ENCODE data around the gene RPP40. TPM values are rescaled to one million over a fixed set of nuclear protein-coding genes. Genes with fewer than 3 reads are reported as not detected.

Gene RPP40
- total and polyA plus RNA-seq, 2 of the 13 experiments (the other 11 are each of a cell fraction or from before 2014, with no cell fraction given), result 18.0 to 41.2 TPM

- TF ChIP-seq, protein P1, sequence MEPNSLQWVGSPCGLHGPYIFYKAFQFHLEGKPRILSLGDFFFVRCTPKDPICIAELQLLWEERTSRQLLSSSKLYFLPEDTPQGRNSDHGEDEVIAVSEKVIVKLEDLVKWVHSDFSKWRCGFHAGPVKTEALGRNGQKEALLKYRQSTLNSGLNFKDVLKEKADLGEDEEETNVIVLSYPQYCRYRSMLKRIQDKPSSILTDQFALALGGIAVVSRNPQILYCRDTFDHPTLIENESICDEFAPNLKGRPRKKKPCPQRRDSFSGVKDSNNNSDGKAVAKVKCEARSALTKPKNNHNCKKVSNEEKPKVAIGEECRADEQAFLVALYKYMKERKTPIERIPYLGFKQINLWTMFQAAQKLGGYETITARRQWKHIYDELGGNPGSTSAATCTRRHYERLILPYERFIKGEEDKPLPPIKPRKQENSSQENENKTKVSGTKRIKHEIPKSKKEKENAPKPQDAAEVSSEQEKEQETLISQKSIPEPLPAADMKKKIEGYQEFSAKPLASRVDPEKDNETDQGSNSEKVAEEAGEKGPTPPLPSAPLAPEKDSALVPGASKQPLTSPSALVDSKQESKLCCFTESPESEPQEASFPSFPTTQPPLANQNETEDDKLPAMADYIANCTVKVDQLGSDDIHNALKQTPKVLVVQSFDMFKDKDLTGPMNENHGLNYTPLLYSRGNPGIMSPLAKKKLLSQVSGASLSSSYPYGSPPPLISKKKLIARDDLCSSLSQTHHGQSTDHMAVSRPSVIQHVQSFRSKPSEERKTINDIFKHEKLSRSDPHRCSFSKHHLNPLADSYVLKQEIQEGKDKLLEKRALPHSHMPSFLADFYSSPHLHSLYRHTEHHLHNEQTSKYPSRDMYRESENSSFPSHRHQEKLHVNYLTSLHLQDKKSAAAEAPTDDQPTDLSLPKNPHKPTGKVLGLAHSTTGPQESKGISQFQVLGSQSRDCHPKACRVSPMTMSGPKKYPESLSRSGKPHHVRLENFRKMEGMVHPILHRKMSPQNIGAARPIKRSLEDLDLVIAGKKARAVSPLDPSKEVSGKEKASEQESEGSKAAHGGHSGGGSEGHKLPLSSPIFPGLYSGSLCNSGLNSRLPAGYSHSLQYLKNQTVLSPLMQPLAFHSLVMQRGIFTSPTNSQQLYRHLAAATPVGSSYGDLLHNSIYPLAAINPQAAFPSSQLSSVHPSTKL (CRISPR knock-in tag; IDR thresholded peaks at IDR 0.05), result 0 out of 2 replicates have a peak, but pooled peaks have one; percentile 2
- TF ChIP-seq ZBTB7A (CRISPR knock-in tag; IDR thresholded peaks at IDR 0.05) (peak; percentile 42; the same call in 1 of the 2 replicates), PPARG (CRISPR knock-in tag; conservative IDR thresholded peaks at IDR 0.05) (no peak), DMAP1 (CRISPR knock-in tag; IDR thresholded peaks at IDR 0.05) (peak; percentile 50; the same call in 1 of the 2 replicates), ZNF570 (CRISPR knock-in tag; IDR thresholded peaks at IDR 0.05; ENCODE audit: borderline replicate concordance) (no peak), BRD4 (CRISPR knock-in tag; IDR thresholded peaks at IDR 0.05) (peak; percentile 1; the same call in 1 of the 2 replicates), MIER2 (CRISPR knock-in tag; IDR thresholded peaks at IDR 0.05) (0 out of 2 replicates have a peak, but pooled peaks have one; percentile 16), ZNF564 (CRISPR knock-in tag; IDR thresholded peaks at IDR 0.05) (peak; percentile 2; the same call in 1 of the 2 replicates), ZNF772 (CRISPR knock-in tag; IDR thresholded peaks at IDR 0.05) (0 out of 2 replicates have a peak, but pooled peaks have one; percentile 15), ISX (CRISPR knock-in tag; conservative IDR thresholded peaks at IDR 0.05) (no peak; the same call in 1 of the 2 replicates), TEF (CRISPR knock-in tag; IDR thresholded peaks at IDR 0.05) (no peak), NFE2 (CRISPR knock-in tag; IDR thresholded peaks at IDR 0.05) (no peak), CHD4 (IDR thresholded peaks at IDR 0.05; ENCODE audit: borderline replicate concordance, low read length) (no peak), FOXO1 (CRISPR knock-in tag; IDR thresholded peaks at IDR 0.05) (peak; percentile 61; the same call in 1 of the 2 replicates), ZKSCAN5 (CRISPR knock-in tag; IDR thresholded peaks at IDR 0.05) (no peak), DRAP1 (CRISPR knock-in tag; IDR thresholded peaks at IDR 0.05) (peak; percentile 91), CEBPG (CRISPR knock-in tag; IDR thresholded peaks at IDR 0.05) (0 out of 2 replicates have a peak, but pooled peaks have one; percentile 14), ZNF24 (IDR thresholded peaks at IDR 0.05) (0 out of 2 replicates have a peak, but pooled peaks have one; percentile 42), NFYC (CRISPR knock-in tag; IDR thresholded peaks at IDR 0.05) (0 out of 2 replicates have a peak, but pooled peaks have one; percentile 14)
- TF ChIP-seq, protein P2, sequence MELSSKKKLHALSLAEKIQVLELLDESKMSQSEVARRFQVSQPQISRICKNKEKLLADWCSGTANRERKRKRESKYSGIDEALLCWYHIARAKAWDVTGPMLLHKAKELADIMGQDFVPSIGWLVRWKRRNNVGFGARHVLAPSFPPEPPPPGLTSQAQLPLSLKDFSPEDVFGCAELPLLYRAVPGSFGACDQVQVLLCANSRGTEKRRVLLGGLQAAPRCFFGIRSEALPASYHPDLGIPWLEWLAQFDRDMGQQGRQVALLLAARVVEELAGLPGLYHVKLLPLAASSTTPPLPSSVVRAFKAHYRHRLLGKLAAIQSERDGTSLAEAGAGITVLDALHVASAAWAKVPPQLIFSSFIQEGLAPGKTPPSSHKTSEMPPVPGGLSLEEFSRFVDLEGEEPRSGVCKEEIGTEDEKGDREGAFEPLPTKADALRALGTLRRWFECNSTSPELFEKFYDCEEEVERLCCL (CRISPR knock-in tag; IDR thresholded peaks at IDR 0.05; ENCODE audit: borderline replicate concordance), result no peak
These were observed 668 bp upstream of the RPP40 start (continued) for GRCh38 chr6:5004373-5005037.
